Measurements from ENCODE around the gene DARS1.
"Not testable (repeated sequence)": the region's sequence is repeated elsewhere in the genome, so short reads cannot be mapped to it uniquely, and the experiment has no call there.

DARS1 gene

GRCh38 chr2:135974036-135974435, 11.4 kb downstream of the DARS1 start:
- TF ChIP-seq CTCF (IDR thresholded peaks at IDR 0.05; ENCODE audit: low read depth, low read length): no peak
- peaks cover 5% of the 10 kb centered on the region; the same call in 1 of the 2 replicates for H3K36me3 ChIP-seq
- H3K27me3 ChIP-seq: no peaks in the 10 kb centered on the region
- H3K4me3 ChIP-seq (ENCODE audit: low read depth, low read length): no peak overlapping the region
- H3K4me1 ChIP-seq: no peaks in the 10 kb centered on the region
- DNase-seq: no peak
- H3K9me3 ChIP-seq: no peaks in the 10 kb centered on the region

GRCh38 chr2:135969655-135970387, 15.6 kb downstream of the DARS1 start:
- Histone ChIP-seq H3K36me3 (no peaks in the 10 kb centered on the region), H3K4me1 (no peaks in the 10 kb centered on the region), H3K4me3 (ENCODE audit: low read depth, low read length) (no peak overlapping the region), H3K27me3 (no peaks in the 10 kb centered on the region), H3K9me3 (no peaks in the 10 kb centered on the region)
- no peak for DNase-seq
- TF ChIP-seq CTCF (IDR thresholded peaks at IDR 0.05; ENCODE audit: low read depth, low read length): no peak

- Histone ChIP-seq H3K4me1 (no peaks in the 10 kb centered on the region), H3K36me3 (no peaks in the 10 kb centered on the region; the same call in 1 of the 2 replicates), H3K27me3 (no peaks in the 10 kb centered on the region), H3K9me3 (no peaks in the 10 kb centered on the region), H3K4me3 (ENCODE audit: low read depth, low read length) (no peak overlapping the region)
- DNase-seq: no peak
- TF ChIP-seq CTCF (IDR thresholded peaks at IDR 0.05; ENCODE audit: low read depth, low read length): no peak
Measured at GRCh38 chr2:135965756-135966155, 19.7 kb downstream of the DARS1 start.

- not testable (repeated sequence) for H3K4me1 ChIP-seq; H3K27me3 ChIP-seq; H3K36me3 ChIP-seq; H3K4me3 ChIP-seq (ENCODE audit: low read depth, low read length); H3K9me3 ChIP-seq; DNase-seq
Measured at GRCh38 chr2:135964404-135964803, 21.0 kb downstream of the DARS1 start.

GRCh38 chr2:135963841-135964240, 21.6 kb downstream of the DARS1 start:
- H3K36me3 ChIP-seq: no peaks in the 10 kb centered on the region; the same call in 1 of the 2 replicates
- no peak overlapping the region for H3K4me3 ChIP-seq (ENCODE audit: low read depth, low read length)
- no peak for TF ChIP-seq CTCF (IDR thresholded peaks at IDR 0.05; ENCODE audit: low read depth, low read length)
- H3K4me1 ChIP-seq: no peaks in the 10 kb centered on the region
- no peaks in the 10 kb centered on the region for H3K27me3 ChIP-seq
- no peaks in the 10 kb centered on the region for H3K9me3 ChIP-seq
- DNase-seq: no peak

GRCh38 chr2:135962366-135963123, 22.9 kb downstream of the DARS1 start:
- Histone ChIP-seq H3K36me3 (no peaks in the 10 kb centered on the region; the same call in 1 of the 2 replicates), H3K27me3 (no peaks in the 10 kb centered on the region)

More at GRCh38 chr2:135962366-135963123, 22.9 kb downstream of the DARS1 start:
- no peak for TF ChIP-seq CTCF (IDR thresholded peaks at IDR 0.05; ENCODE audit: low read depth, low read length)
- Histone ChIP-seq H3K4me1 (no peaks in the 10 kb centered on the region), H3K9me3 (no peaks in the 10 kb centered on the region), H3K4me3 (ENCODE audit: low read depth, low read length) (no peak overlapping the region)
- no peak for DNase-seq
